H9 (cell line): ENCODE results near the gene AKAP1. TPM values are rescaled to one million over a fixed set of nuclear protein-coding genes. Genes with fewer than 3 reads are reported as not detected.
A peak's percentile ranks its signal among the peaks of the same experiment; 100 is the strongest.

Source experiments
- DNase-seq: peaks from one replicate; pipeline ENCODE4 v3.0.0-alpha.2; 2017
- H2AFZ ChIP-seq: one replicate; pipeline ENCODE4 v1.6.1; 2013; ENCODE audit warnings: mild to moderate bottlenecking, low read length, control low read depth, moderate library complexity
- H2AK5ac ChIP-seq: 2 replicates; pipeline ENCODE4 v1.6.1; 2013; ENCODE audit warnings: low read length, control low read depth, mixed read lengths; ENCODE audit not compliant: insufficient read length
- H2BK120ac ChIP-seq: one replicate; pipeline ENCODE4 v1.6.1; 2013; ENCODE audit warnings: low read depth, mild to moderate bottlenecking, low read length, control low read depth, inconsistent platforms; ENCODE audit not compliant: poor library complexity, severe bottlenecking
- H2BK12ac ChIP-seq: 2 replicates; pipeline ENCODE4 v1.6.1; 2013; ENCODE audit warnings: low read length, control low read depth, mixed read lengths, low read depth; ENCODE audit not compliant: insufficient read length
- H2BK15ac ChIP-seq: 2 replicates; pipeline ENCODE4 v1.6.1; 2013; ENCODE audit warnings: low read depth, low read length, control low read depth
- H2BK20ac ChIP-seq: one replicate; pipeline ENCODE4 v1.6.1; 2013; ENCODE audit warnings: low read depth, mild to moderate bottlenecking, low read length, control low read depth, inconsistent platforms; ENCODE audit not compliant: poor library complexity, severe bottlenecking
- H2BK5ac ChIP-seq: 2 replicates; pipeline ENCODE4 v1.6.1; 2013; ENCODE audit warnings: low read length, control low read depth, mixed read lengths; ENCODE audit not compliant: insufficient read length
- H3K14ac ChIP-seq: 2 replicates; pipeline ENCODE4 v1.6.1; 2013; ENCODE audit warnings: low read length, control low read depth; ENCODE audit not compliant: insufficient read depth
- H3K18ac ChIP-seq: 2 replicates; pipeline ENCODE4 v1.6.1; 2013; ENCODE audit warnings: low read depth, mild to moderate bottlenecking, mixed read lengths, low read length, control low read depth; ENCODE audit not compliant: insufficient read length
- H3K23ac ChIP-seq: 2 replicates; pipeline ENCODE4 v1.6.1; 2013; ENCODE audit warnings: low read length, control low read depth, mixed read lengths, low read depth; ENCODE audit not compliant: insufficient read length
- H3K23me2 ChIP-seq: 2 replicates; pipeline ENCODE4 v1.6.1; 2013; ENCODE audit warnings: low read depth, mild to moderate bottlenecking, mixed read lengths, low read length, control low read depth; ENCODE audit not compliant: insufficient read length, poor library complexity, severe bottlenecking
- H3K27ac ChIP-seq: 2 replicates; pipeline ENCODE4 v1.5.1; 2013; ENCODE audit warnings: low read length, control low read depth, mixed read lengths, low read depth; ENCODE audit not compliant: insufficient read length
- H3K27me3 ChIP-seq: 2 replicates; pipeline ENCODE4 v1.6.1; 2013; ENCODE audit warnings: low read length, control low read depth, inconsistent platforms; ENCODE audit not compliant: insufficient read depth
- H3K4ac ChIP-seq: 2 replicates; pipeline ENCODE4 v1.6.1; 2013; ENCODE audit warnings: low read depth, mild to moderate bottlenecking, control low read depth, inconsistent platforms, low read length, moderate library complexity
- H3K4me1 ChIP-seq: 2 replicates; pipeline ENCODE4 v1.6.1; 2013; ENCODE audit warnings: low read length, control low read depth, inconsistent platforms; ENCODE audit not compliant: insufficient read depth
- H3K4me2 ChIP-seq: 2 replicates; pipeline ENCODE4 v1.6.1; 2013; ENCODE audit warnings: low read length, control low read depth, mixed read lengths; ENCODE audit not compliant: insufficient read length, insufficient read depth
- H3K56ac ChIP-seq: 2 replicates; pipeline ENCODE4 v1.6.1; 2013; ENCODE audit warnings: low read depth, mild to moderate bottlenecking, mixed read lengths, low read length, control low read depth; ENCODE audit not compliant: insufficient read length
- H3K79me1 ChIP-seq: 2 replicates; pipeline ENCODE4 v1.6.1; 2013; ENCODE audit warnings: low read depth, mild to moderate bottlenecking, moderate library complexity, low read length, control low read depth, inconsistent platforms; ENCODE audit not compliant: insufficient read depth, poor library complexity, severe bottlenecking
- H3K79me2 ChIP-seq: 2 replicates; pipeline ENCODE4 v1.6.1; 2013; ENCODE audit warnings: low read length, control low read depth, inconsistent platforms; ENCODE audit not compliant: insufficient read depth
- H3K9ac ChIP-seq: 2 replicates; pipeline ENCODE4 v1.6.1; 2013; ENCODE audit warnings: low read length, control low read depth, mixed read lengths; ENCODE audit not compliant: insufficient read length; ENCODE audit errors: extremely low read depth
- H3K9me3 ChIP-seq: one replicate; pipeline ENCODE4 v1.6.1; 2013; ENCODE audit warnings: low read depth, low read length, inconsistent platforms; ENCODE audit not compliant: control insufficient read depth
- H3T11ph ChIP-seq: one replicate; pipeline ENCODE4 v1.6.1; 2013; ENCODE audit warnings: mild to moderate bottlenecking, low read length, control low read depth, inconsistent platforms
- H4K20me1 ChIP-seq: one replicate; pipeline ENCODE4 v1.6.1; 2013; ENCODE audit not compliant: control insufficient read depth, insufficient read length, insufficient read depth
- H4K5ac ChIP-seq: 2 replicates; pipeline ENCODE4 v1.6.1; 2013; ENCODE audit warnings: low read depth, mild to moderate bottlenecking, mixed read lengths, low read length, control low read depth; ENCODE audit not compliant: insufficient read length
- H4K8ac ChIP-seq: replicated peaks from 2 replicates; pipeline ENCODE4 v1.6.1; 2013; ENCODE audit warnings: low read length, control low read depth, mixed read lengths, low read depth; ENCODE audit not compliant: insufficient read length
- H4K91ac ChIP-seq: 2 replicates; pipeline ENCODE4 v1.6.1; 2013; ENCODE audit warnings: low read depth, mild to moderate bottlenecking, moderate library complexity, mixed read lengths, low read length, control low read depth; ENCODE audit not compliant: insufficient read length
- H3K27ac Mint-ChIP-seq, 3 experiments: 2 replicates in 2 of 3; 3 replicates in 1 of 3; pipeline ENCODE4 v1.8.0; 2020 to 2021; ENCODE audit warnings: mixed read lengths in 3 of 3, mild to moderate bottlenecking in 1 of 3, moderate library complexity in 1 of 3
- H3K27me3 Mint-ChIP-seq: 2 replicates; pipeline ENCODE4 v1.8.0; 2021; ENCODE audit warnings: low read depth, mild to moderate bottlenecking, moderate library complexity, mixed read lengths
- H3K36me3 Mint-ChIP-seq, 3 experiments: 2 replicates in 2 of 3; 3 replicates in 1 of 3; pipeline ENCODE4 v1.8.0; 2020 to 2021; ENCODE audit warnings: low read depth in 3 of 3, mixed read lengths in 3 of 3; ENCODE audit not compliant: insufficient read depth in 1 of 3
- H3K4me1 Mint-ChIP-seq, 2 experiments: 2 replicates each; pipeline ENCODE4 v1.8.0; 2020; ENCODE audit warnings: mixed read lengths in 2 of 2
- H3K4me3 Mint-ChIP-seq, 2 experiments: 2 replicates in 1 of 2; 3 replicates in 1 of 2; pipeline ENCODE4 v1.8.0; 2020 to 2021; ENCODE audit warnings: mild to moderate bottlenecking in 2 of 2, mixed read lengths in 2 of 2, moderate library complexity in 1 of 2
- H3K9me3 Mint-ChIP-seq, 2 experiments: 2 replicates in 1 of 2; 3 replicates in 1 of 2; pipeline ENCODE4 v1.8.0; 2020; ENCODE audit warnings: mild to moderate bottlenecking in 2 of 2, mixed read lengths in 2 of 2, moderate library complexity in 1 of 2
- WGBS: extraction: QIAGEN DNeasy Blood & Tissue Kit; methylation state at CpG from one replicate; pipeline ENCODE4 v1.1.7; 2013; ENCODE audit warnings: missing lambda C conversion rate, low lambda C conversion rate, mixed read lengths; ENCODE audit not compliant: insufficient read length; ENCODE audit errors: extremely low coverage; 5-methylcytosine and 5-hydroxymethylcytosine counted together
- total RNA-seq: library from RNA; stranded (reverse); gene quantifications from 2 replicates; pipeline ENCODE4 v1.2.1, GENCODE V29; 2021
- TF ChIP-seq, protein P1 (sequence below): fragments of 200-600 bp; sonication (generic); conservative IDR thresholded peaks from 3 replicates; pipeline ENCODE4 v1.8.0; 2021; ENCODE audit warnings: antibody characterized with exemption, mild to moderate bottlenecking

The AKAP1 gene
- total RNA-seq, 1 experiment from 2014 or later = 61.2 TPM

DNA sequence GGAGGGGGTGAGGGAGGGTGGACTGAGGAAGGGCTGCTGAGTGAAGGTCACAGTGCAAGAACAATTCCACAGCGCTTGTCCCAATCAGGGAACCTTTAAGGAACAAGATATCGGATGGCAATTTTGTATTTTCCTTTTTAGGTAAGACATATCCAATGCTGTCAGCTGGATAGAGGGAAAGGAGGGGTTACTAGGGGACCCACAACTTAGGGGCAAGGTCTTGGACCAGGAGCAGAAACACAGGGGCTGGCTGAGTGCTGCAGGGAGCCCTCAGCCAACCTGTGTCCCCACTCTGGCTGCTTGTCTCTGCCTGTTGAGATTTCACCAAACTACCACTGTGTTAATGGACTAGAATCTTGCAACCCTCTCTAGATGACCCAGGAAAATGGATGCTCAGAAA lies 47.6 kb downstream of the AKAP1 start:
- no peak overlapping the region for H3K27ac ChIP-seq
- no peak overlapping the region for H3T11ph ChIP-seq
- H4K20me1 ChIP-seq = no peaks in the 10 kb centered on the region
- peaks cover 3% of the 10 kb centered on the region; the same call in 1 of the 2 replicates for H3K4me1 ChIP-seq
- no peaks in the 10 kb centered on the region for H3K9me3 ChIP-seq
- H4K91ac ChIP-seq = no peak overlapping the region
- H2BK15ac ChIP-seq = no peak overlapping the region
- H3K9me3 Mint-ChIP-seq = no peaks in the 10 kb centered on the region; a peak in 1 of 5 replicates
- H2BK5ac ChIP-seq = no peak overlapping the region
- no peak overlapping the region for H3K4me2 ChIP-seq
- H2BK120ac ChIP-seq = no peak overlapping the region
- peak overlapping the region in 1 of 3 experiments; percentile 70; a peak in 3 of 7 replicates for H3K27ac Mint-ChIP-seq
- no peak overlapping the region for H4K5ac ChIP-seq
- no peaks in the 10 kb centered on the region for H3K79me1 ChIP-seq
- WGBS = no CpG with 5 or more reads among the region's 2 CpGs
- H3K27me3 ChIP-seq = no peaks in the 10 kb centered on the region
- H3K9ac ChIP-seq = no peak overlapping the region
- TF ChIP-seq, protein P1, sequence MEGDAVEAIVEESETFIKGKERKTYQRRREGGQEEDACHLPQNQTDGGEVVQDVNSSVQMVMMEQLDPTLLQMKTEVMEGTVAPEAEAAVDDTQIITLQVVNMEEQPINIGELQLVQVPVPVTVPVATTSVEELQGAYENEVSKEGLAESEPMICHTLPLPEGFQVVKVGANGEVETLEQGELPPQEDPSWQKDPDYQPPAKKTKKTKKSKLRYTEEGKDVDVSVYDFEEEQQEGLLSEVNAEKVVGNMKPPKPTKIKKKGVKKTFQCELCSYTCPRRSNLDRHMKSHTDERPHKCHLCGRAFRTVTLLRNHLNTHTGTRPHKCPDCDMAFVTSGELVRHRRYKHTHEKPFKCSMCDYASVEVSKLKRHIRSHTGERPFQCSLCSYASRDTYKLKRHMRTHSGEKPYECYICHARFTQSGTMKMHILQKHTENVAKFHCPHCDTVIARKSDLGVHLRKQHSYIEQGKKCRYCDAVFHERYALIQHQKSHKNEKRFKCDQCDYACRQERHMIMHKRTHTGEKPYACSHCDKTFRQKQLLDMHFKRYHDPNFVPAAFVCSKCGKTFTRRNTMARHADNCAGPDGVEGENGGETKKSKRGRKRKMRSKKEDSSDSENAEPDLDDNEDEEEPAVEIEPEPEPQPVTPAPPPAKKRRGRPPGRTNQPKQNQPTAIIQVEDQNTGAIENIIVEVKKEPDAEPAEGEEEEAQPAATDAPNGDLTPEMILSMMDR = no peak
- H3K14ac ChIP-seq = no peak overlapping the region
- no peaks in the 10 kb centered on the region for H3K27me3 Mint-ChIP-seq
- no peak for DNase-seq
- no peaks in the 10 kb centered on the region for H3K79me2 ChIP-seq
- peaks cover 2% of the 10 kb centered on the region for H3K23me2 ChIP-seq
- H3K4me1 Mint-ChIP-seq = peaks cover 29 to 34% of the 10 kb centered on the region in 2 experiments
- peaks cover 0 to 3% (median 0%) of the 10 kb centered on the region in 3 experiments; a peak in 1 of 7 replicates for H3K36me3 Mint-ChIP-seq
- H3K4ac ChIP-seq = no peak overlapping the region
- no peak overlapping the region for H3K18ac ChIP-seq
- no peak overlapping the region for H3K4me3 Mint-ChIP-seq
- no peak overlapping the region for H2BK20ac ChIP-seq
- no peak overlapping the region for H2AK5ac ChIP-seq
- H3K23ac ChIP-seq = no peak overlapping the region
- H3K56ac ChIP-seq = no peak overlapping the region
- no peak overlapping the region for H4K8ac ChIP-seq
- H2AFZ ChIP-seq = no peak overlapping the region
- no peak overlapping the region for H2BK12ac ChIP-seq
